ENCODE data around the gene RNF113B. TPM values are rescaled to one million over a fixed set of nuclear protein-coding genes. Genes with fewer than 3 reads are reported as not detected.

RNF113B gene
- total RNA-seq, 3 donors from 2014 or later (not counting 1 experiment from before 2014, with no cell fraction given), result not detected

DNA sequence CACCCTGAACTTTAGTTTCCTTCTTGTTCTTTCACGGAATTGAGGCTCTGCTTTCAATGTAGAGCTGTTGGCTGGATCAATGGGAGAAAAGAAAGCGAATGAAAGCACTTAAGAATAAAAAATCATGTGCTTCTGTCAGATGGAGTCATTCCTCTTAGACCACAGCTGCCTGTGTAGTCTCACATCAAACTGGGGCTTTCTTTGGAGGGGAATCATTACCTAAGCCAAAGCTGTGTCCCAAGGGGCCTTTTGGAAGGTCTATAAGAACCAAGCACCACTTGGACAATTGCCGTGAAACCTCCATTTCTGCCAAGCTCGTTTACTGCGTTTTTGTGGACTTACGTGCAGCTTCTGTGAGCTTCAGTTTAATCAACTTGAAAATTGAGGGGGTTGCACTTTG, 44.2 kb upstream of the RNF113B start:
- Mint-ChIP-seq H3K9me3 (no peaks in the 10 kb centered on the region), H3K27me3 (ENCODE audit: low read depth in 2 of 2) (no peaks in the 10 kb centered on the region), H3K4me1 (no peaks in the 10 kb centered on the region), H3K36me3 (no peaks in the 10 kb centered on the region), H3K4me3 (no peak overlapping the region), H3K27ac (no peak overlapping the region)
- DNase-seq (no peak), ATAC-seq (no peak)
- TF ChIP-seq, protein P1, sequence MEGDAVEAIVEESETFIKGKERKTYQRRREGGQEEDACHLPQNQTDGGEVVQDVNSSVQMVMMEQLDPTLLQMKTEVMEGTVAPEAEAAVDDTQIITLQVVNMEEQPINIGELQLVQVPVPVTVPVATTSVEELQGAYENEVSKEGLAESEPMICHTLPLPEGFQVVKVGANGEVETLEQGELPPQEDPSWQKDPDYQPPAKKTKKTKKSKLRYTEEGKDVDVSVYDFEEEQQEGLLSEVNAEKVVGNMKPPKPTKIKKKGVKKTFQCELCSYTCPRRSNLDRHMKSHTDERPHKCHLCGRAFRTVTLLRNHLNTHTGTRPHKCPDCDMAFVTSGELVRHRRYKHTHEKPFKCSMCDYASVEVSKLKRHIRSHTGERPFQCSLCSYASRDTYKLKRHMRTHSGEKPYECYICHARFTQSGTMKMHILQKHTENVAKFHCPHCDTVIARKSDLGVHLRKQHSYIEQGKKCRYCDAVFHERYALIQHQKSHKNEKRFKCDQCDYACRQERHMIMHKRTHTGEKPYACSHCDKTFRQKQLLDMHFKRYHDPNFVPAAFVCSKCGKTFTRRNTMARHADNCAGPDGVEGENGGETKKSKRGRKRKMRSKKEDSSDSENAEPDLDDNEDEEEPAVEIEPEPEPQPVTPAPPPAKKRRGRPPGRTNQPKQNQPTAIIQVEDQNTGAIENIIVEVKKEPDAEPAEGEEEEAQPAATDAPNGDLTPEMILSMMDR (IDR thresholded peaks at IDR 0.05), result no peak
- H3K9me3 ChIP-seq (ENCODE audit: control insufficient read depth, insufficient read depth, low read length), result no peaks in the 10 kb centered on the region
- H3K27ac ChIP-seq (ENCODE audit: low read length), result no peak overlapping the region
- no peaks in the 10 kb centered on the region for H3K4me1 ChIP-seq (ENCODE audit: control insufficient read depth, insufficient read depth, low read length)
- no peaks in the 10 kb centered on the region for H3K36me3 ChIP-seq (ENCODE audit: control insufficient read depth, insufficient read depth, low read length)
- 87% methylated on average over 5 of the region's 6 CpGs for WGBS (ENCODE audit: insufficient coverage)
- H3K4me3 ChIP-seq (ENCODE audit: low read length), result no peak overlapping the region
- no peaks in the 10 kb centered on the region for H3K27me3 ChIP-seq (ENCODE audit: control insufficient read depth, insufficient read depth, low read length)
- intact Hi-C loops (cut with micrococcal nuclease), result no loop called here

DNA sequence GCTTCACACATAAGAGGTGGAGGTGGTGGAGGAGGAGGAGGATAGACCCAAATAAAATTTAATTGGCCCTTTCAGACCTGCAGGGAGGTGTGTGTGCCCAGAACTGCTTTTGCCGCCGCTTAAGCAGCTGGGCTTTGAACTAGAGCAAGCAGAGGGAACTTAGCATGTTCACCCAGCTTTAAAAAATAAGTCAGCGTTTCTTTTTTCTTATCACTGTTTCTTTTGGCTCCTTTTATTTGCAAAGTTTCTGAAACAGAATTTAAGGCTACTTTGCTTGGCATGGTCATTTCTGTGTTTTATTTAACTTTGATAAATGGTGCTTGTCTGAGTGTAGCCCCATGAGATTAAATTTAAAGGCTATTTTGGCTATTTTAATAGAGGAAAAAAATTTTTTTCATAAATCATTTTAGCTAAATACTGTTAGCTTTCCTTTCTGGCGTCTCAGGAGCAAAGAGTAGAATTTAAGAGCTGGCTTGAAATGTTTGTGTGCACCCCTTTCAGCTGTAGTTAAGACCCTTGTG, 43.3 kb upstream of the RNF113B start:
- Mint-ChIP-seq H3K4me1 (no peaks in the 10 kb centered on the region), H3K9me3 (no peaks in the 10 kb centered on the region), H3K4me3 (no peak overlapping the region), H3K27me3 (ENCODE audit: low read depth in 2 of 2) (no peaks in the 10 kb centered on the region), H3K27ac (no peak overlapping the region), H3K36me3 (no peaks in the 10 kb centered on the region)
- Histone ChIP-seq H3K4me3 (ENCODE audit: low read length) (no peak overlapping the region), H3K27ac (ENCODE audit: low read length) (no peak overlapping the region), H3K4me1 (ENCODE audit: control insufficient read depth, insufficient read depth, low read length) (no peaks in the 10 kb centered on the region), H3K9me3 (ENCODE audit: control insufficient read depth, insufficient read depth, low read length) (no peaks in the 10 kb centered on the region), H3K36me3 (ENCODE audit: control insufficient read depth, insufficient read depth, low read length) (no peaks in the 10 kb centered on the region), H3K27me3 (ENCODE audit: control insufficient read depth, insufficient read depth, low read length) (no peaks in the 10 kb centered on the region)
- TF ChIP-seq, protein P1 (IDR thresholded peaks at IDR 0.05), result no peak
- ATAC-seq (no peak), DNase-seq (no peak)
- 81% methylated on average over 4 of the region's 4 CpGs for WGBS (ENCODE audit: insufficient coverage)
- intact Hi-C loops (cut with micrococcal nuclease), result no loop called here

DNA sequence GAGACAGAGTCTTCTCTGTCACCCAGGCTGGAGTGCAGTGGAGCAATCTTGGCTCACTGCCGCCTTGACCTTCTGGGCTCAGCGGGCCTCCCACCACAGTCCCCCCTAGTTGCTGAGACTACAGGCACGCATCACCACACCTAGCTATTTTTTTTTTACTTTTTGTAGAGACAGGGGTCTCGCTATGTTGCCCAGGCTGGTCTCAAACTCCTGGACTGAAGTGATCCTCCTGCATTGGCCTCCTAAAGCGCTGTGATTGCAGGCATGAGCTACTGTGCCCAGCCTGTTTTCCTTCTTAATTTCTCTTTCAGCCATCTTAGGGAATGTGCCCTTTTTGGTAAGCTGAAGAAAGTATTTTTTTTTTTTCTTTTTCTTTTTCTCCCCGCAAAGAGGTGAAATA, 42.6 kb upstream of the RNF113B start:
- Mint-ChIP-seq H3K27me3 (ENCODE audit: low read depth in 2 of 2) (no peaks in the 10 kb centered on the region), H3K36me3 (no peaks in the 10 kb centered on the region), H3K27ac (no peak overlapping the region), H3K4me1 (no peaks in the 10 kb centered on the region), H3K4me3 (no peak overlapping the region), H3K9me3 (no peaks in the 10 kb centered on the region)
- no peak for ATAC-seq
- H3K4me3 ChIP-seq (ENCODE audit: low read length), result no peak overlapping the region
- no peaks in the 10 kb centered on the region for H3K4me1 ChIP-seq (ENCODE audit: control insufficient read depth, insufficient read depth, low read length)
- no peaks in the 10 kb centered on the region for H3K36me3 ChIP-seq (ENCODE audit: control insufficient read depth, insufficient read depth, low read length)
- WGBS (ENCODE audit: insufficient coverage), result 90% methylated on average over 5 of the region's 6 CpGs
- TF ChIP-seq, protein P1 (IDR thresholded peaks at IDR 0.05), result no peak
- H3K9me3 ChIP-seq (ENCODE audit: control insufficient read depth, insufficient read depth, low read length), result no peaks in the 10 kb centered on the region
- intact Hi-C loops (cut with micrococcal nuclease), result no loop called here
- no peak for DNase-seq
- H3K27ac ChIP-seq (ENCODE audit: low read length), result no peak overlapping the region
- no peaks in the 10 kb centered on the region for H3K27me3 ChIP-seq (ENCODE audit: control insufficient read depth, insufficient read depth, low read length)

DNA sequence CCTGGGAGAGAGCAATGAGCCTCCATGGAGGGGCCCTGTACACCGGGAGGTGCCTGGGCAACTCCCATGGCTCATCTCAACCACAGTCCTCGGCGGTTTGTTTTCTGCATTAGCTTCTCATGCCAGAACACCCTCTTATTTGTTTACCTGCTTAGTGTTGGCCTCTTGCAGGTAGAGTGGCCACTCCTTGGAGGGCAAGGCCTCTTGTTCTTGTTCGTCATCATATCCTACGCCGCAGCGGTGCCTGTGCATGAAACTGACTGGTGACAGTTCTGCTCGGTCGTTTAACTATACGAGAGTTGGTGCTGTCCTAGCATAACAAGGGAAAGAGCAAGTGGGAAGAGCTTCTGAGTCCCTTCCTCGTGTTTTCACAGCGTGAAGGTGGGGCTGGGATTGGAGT, 40.5 kb upstream of the RNF113B start:
- no peaks in the 10 kb centered on the region for H3K4me1 ChIP-seq (ENCODE audit: control insufficient read depth, insufficient read depth, low read length)
- H3K27ac ChIP-seq (ENCODE audit: low read length), result no peak overlapping the region
- H3K27me3 Mint-ChIP-seq (ENCODE audit: low read depth in 2 of 2), result no peaks in the 10 kb centered on the region
- no peak overlapping the region for H3K27ac Mint-ChIP-seq
- no peaks in the 10 kb centered on the region for H3K36me3 ChIP-seq (ENCODE audit: control insufficient read depth, insufficient read depth, low read length)
- ATAC-seq, result no peak
- TF ChIP-seq, protein P1 (IDR thresholded peaks at IDR 0.05), result no peak
- H3K27me3 ChIP-seq (ENCODE audit: control insufficient read depth, insufficient read depth, low read length), result no peaks in the 10 kb centered on the region
- H3K36me3 Mint-ChIP-seq, result no peaks in the 10 kb centered on the region
- no peaks in the 10 kb centered on the region for H3K4me1 Mint-ChIP-seq
- 92% methylated on average over 12 of the region's 12 CpGs for WGBS (ENCODE audit: insufficient coverage)
- no peaks in the 10 kb centered on the region for H3K9me3 Mint-ChIP-seq
- no peak overlapping the region for H3K4me3 ChIP-seq (ENCODE audit: low read length)
- H3K4me3 Mint-ChIP-seq, result no peak overlapping the region
- intact Hi-C loops (cut with micrococcal nuclease), result no loop called here
- H3K9me3 ChIP-seq (ENCODE audit: control insufficient read depth, insufficient read depth, low read length), result no peaks in the 10 kb centered on the region
- no peak for DNase-seq
